Trophoblast cell (in vitro differentiated cells and primary cell): Measurements from ENCODE around the gene MAP3K19. TPM values are rescaled to one million over a fixed set of nuclear protein-coding genes. Genes with fewer than 3 reads are reported as not detected.

Experiments used
- DNase-seq, 2 donors: peaks; one replicate each; pipeline ENCODE4 v3.0.0-alpha.2; 2016
- H2AFZ ChIP-seq: 2 replicates; pipeline ENCODE4 v1.6.1; 2013; ENCODE audit warnings: low read length, moderate library complexity, mild to moderate bottlenecking; ENCODE audit not compliant: insufficient read depth, poor library complexity
- H2AK5ac ChIP-seq: 2 replicates; pipeline ENCODE4 v1.6.1; 2013; ENCODE audit warnings: mild to moderate bottlenecking, low read length
- H2BK120ac ChIP-seq: 2 replicates; pipeline ENCODE4 v1.6.1; 2013; ENCODE audit warnings: low read length, mild to moderate bottlenecking, moderate library complexity; ENCODE audit not compliant: insufficient read depth, poor library complexity
- H2BK12ac ChIP-seq: 2 replicates; pipeline ENCODE4 v1.6.1; 2013; ENCODE audit warnings: mild to moderate bottlenecking, low read length, moderate library complexity
- H2BK5ac ChIP-seq: 2 replicates; pipeline ENCODE4 v1.6.1; 2013; ENCODE audit warnings: low read length, low read depth, moderate library complexity, mild to moderate bottlenecking; ENCODE audit not compliant: poor library complexity
- H3K14ac ChIP-seq: 2 replicates; pipeline ENCODE4 v1.6.1; 2013; ENCODE audit warnings: mild to moderate bottlenecking, low read length
- H3K18ac ChIP-seq: 2 replicates; pipeline ENCODE4 v1.6.1; 2013; ENCODE audit warnings: mild to moderate bottlenecking, low read length
- H3K23ac ChIP-seq: 2 replicates; pipeline ENCODE4 v1.6.1; 2013; ENCODE audit warnings: low read length
- H3K27ac ChIP-seq: 2 replicates; pipeline ENCODE4 v1.5.1; 2013; ENCODE audit warnings: low read depth, mild to moderate bottlenecking, inconsistent platforms, low read length, moderate library complexity
- H3K27me3 ChIP-seq: 2 replicates; pipeline ENCODE4 v1.6.1; 2013; ENCODE audit warnings: inconsistent platforms, mild to moderate bottlenecking, low read length, moderate library complexity; ENCODE audit not compliant: insufficient read depth
- H3K36me3 ChIP-seq, 2 experiments: 1 replicate in 1 of 2; 2 replicates in 1 of 2; pipeline ENCODE4 v1.6.1; 2013; ENCODE audit warnings: low read length in 2 of 2, mild to moderate bottlenecking in 2 of 2, moderate library complexity in 1 of 2; ENCODE audit not compliant: insufficient read depth in 2 of 2, control insufficient read depth in 1 of 2
- H3K4ac ChIP-seq: 2 replicates; pipeline ENCODE4 v1.6.1; 2013; ENCODE audit warnings: low read depth, mild to moderate bottlenecking, low read length, moderate library complexity
- H3K4me1 ChIP-seq, 2 experiments: 1 replicate in 1 of 2; 2 replicates in 1 of 2; pipeline ENCODE4 v1.6.1; 2013; ENCODE audit warnings: low read length in 2 of 2, mild to moderate bottlenecking in 2 of 2, moderate library complexity in 1 of 2; ENCODE audit not compliant: insufficient read depth in 2 of 2, control insufficient read depth in 1 of 2
- H3K4me2 ChIP-seq: 2 replicates; pipeline ENCODE4 v1.6.1; 2013; ENCODE audit warnings: inconsistent platforms, mild to moderate bottlenecking, low read length, moderate library complexity
- H3K4me3 ChIP-seq: 2 replicates; pipeline ENCODE4 v1.5.1; 2013; ENCODE audit warnings: mild to moderate bottlenecking, low read depth, low read length, inconsistent platforms
- H3K79me1 ChIP-seq: one replicate; pipeline ENCODE4 v1.6.1; 2013; ENCODE audit warnings: low read length
- H3K79me2 ChIP-seq: 2 replicates; pipeline ENCODE4 v1.6.1; 2013; ENCODE audit warnings: low read length, mild to moderate bottlenecking; ENCODE audit not compliant: control insufficient read depth, insufficient read depth, poor library complexity
- H3K9ac ChIP-seq: 2 replicates; pipeline ENCODE4 v1.6.1; 2013; ENCODE audit warnings: mild to moderate bottlenecking, low read length
- H3K9me3 ChIP-seq: 2 replicates; pipeline ENCODE4 v1.6.1; 2013; ENCODE audit warnings: low read depth, mild to moderate bottlenecking, control low read depth, inconsistent platforms, low read length; ENCODE audit not compliant: insufficient read depth
- H4K12ac ChIP-seq: 2 replicates; pipeline ENCODE4 v1.6.1; 2013; ENCODE audit warnings: low read depth, mild to moderate bottlenecking, low read length, moderate library complexity
- H4K8ac ChIP-seq: 2 replicates; pipeline ENCODE4 v1.6.1; 2013; ENCODE audit warnings: low read depth, mild to moderate bottlenecking, low read length, moderate library complexity
- H4K91ac ChIP-seq: one replicate; pipeline ENCODE4 v1.6.1; 2013; ENCODE audit warnings: low read depth, mild to moderate bottlenecking, low read length, moderate library complexity
- WGBS: extraction: QIAGEN DNeasy Blood & Tissue Kit; methylation state at CpG from one replicate; pipeline ENCODE4 v1.1.7; 2013; ENCODE audit warnings: missing lambda C conversion rate; ENCODE audit not compliant: insufficient read length, insufficient coverage; ENCODE audit errors: extremely low coverage; 5-methylcytosine and 5-hydroxymethylcytosine counted together
- polyA plus RNA-seq: library from polyadenylated mRNA; stranded (reverse); fragments of 200-250 nt; gene quantifications from 2 replicates; pipeline ENCODE4 v1.2.3, GENCODE V29; 2013

The MAP3K19 gene, protein sequence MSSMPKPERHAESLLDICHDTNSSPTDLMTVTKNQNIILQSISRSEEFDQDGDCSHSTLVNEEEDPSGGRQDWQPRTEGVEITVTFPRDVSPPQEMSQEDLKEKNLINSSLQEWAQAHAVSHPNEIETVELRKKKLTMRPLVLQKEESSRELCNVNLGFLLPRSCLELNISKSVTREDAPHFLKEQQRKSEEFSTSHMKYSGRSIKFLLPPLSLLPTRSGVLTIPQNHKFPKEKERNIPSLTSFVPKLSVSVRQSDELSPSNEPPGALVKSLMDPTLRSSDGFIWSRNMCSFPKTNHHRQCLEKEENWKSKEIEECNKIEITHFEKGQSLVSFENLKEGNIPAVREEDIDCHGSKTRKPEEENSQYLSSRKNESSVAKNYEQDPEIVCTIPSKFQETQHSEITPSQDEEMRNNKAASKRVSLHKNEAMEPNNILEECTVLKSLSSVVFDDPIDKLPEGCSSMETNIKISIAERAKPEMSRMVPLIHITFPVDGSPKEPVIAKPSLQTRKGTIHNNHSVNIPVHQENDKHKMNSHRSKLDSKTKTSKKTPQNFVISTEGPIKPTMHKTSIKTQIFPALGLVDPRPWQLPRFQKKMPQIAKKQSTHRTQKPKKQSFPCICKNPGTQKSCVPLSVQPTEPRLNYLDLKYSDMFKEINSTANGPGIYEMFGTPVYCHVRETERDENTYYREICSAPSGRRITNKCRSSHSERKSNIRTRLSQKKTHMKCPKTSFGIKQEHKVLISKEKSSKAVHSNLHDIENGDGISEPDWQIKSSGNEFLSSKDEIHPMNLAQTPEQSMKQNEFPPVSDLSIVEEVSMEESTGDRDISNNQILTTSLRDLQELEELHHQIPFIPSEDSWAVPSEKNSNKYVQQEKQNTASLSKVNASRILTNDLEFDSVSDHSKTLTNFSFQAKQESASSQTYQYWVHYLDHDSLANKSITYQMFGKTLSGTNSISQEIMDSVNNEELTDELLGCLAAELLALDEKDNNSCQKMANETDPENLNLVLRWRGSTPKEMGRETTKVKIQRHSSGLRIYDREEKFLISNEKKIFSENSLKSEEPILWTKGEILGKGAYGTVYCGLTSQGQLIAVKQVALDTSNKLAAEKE (N-terminal part only)
- not detected in 2 replicates for polyA plus RNA-seq

DNA sequence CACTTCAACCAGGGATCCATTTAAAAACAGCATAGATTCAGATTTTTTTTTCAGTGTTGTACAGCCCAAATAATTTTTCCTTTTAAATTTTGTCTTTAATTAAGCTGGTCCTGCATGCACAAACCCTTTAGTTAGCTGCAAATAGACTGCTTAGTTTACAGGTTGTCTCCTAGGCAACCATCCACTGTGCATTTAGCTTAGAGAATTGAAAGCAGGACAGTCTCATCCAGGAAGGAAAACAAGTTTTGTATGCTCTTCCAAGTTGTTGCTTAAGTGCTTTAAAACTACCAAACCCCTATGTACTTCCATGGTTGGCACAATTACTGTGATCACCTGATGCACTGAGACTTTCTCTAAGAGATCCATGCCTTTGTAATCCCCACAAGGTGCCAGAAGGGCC, at the start of gene MAP3K19:
MAP3K19 (minus strand) TSS at position 148 of the 400 bp plus-strand sequence. CDS start 22,800 bp downstream, outside the sequence.
- H4K8ac ChIP-seq, result no peak within 1 kb of the TSS
- no peak within 1 kb of the TSS for H3K4ac ChIP-seq
- no peaks in the 10 kb centered on the region for H3K27me3 ChIP-seq
- no peak within 1 kb of the TSS for H3K27ac ChIP-seq
- no peak within 1 kb of the TSS for H2BK120ac ChIP-seq
- H2AK5ac ChIP-seq, result no peak within 1 kb of the TSS
- no peak within 1 kb of the TSS for H2BK12ac ChIP-seq
- no peak within 1 kb of the TSS for H3K23ac ChIP-seq
- no peak within 1 kb of the TSS for H3K14ac ChIP-seq
- DNase-seq, result peak in 1 of 2 donors; percentile 3
- H3K4me1 ChIP-seq, result no peaks in the 10 kb centered on the region
- no peaks in the 10 kb centered on the region for H3K9me3 ChIP-seq
- no peak within 1 kb of the TSS for H2AFZ ChIP-seq
- H3K36me3 ChIP-seq, result no peaks in the 10 kb centered on the region
- no peak within 1 kb of the TSS for H4K12ac ChIP-seq
- H3K9ac ChIP-seq, result no peak within 1 kb of the TSS
- H3K4me2 ChIP-seq, result no peak within 1 kb of the TSS
- no peak within 1 kb of the TSS for H4K91ac ChIP-seq
- peaks cover 2% of the 10 kb centered on the region for H3K79me2 ChIP-seq
- no peak within 1 kb of the TSS for H3K4me3 ChIP-seq
- H3K18ac ChIP-seq, result no peak within 1 kb of the TSS
- peaks cover 2% of the 10 kb centered on the region for H3K79me1 ChIP-seq
- no peak within 1 kb of the TSS for H2BK5ac ChIP-seq

DNA sequence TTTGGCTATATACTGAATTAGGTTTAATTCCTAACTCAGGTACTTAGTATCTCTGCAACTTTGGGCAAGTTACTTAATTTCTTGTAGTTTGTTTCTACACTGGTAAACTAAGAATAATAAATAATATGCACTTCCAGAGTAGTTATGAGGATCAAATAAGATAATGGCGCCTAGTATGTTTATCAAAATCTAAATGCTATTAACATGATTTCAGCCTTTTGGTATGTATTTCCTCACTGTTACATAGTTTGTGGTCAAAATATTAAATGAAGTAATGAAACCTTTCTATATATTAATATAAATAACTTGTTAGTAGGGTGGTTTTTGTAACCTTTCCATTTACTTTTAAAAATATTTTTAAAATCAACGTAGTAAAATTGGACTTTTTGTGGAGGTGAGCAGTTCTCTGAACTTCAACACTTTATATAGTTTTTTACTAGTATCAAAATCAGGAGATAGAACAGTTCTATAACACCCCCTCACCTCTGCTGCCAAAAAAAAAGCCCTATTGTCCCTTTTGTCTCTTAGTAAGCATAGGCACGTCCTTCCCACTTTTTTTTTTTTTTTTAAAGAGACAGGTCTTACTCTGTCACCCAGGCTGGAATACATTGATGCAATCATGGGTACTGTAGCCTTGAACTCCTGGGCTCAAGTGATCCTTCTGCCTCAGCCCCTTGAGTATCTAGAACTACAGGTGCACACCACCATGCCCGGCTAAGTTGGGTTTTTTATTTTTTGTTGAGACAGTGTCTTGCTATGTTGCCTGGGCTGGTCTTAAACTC, 49.6 kb upstream of the MAP3K19 start:
- Histone ChIP-seq H4K91ac (no peak overlapping the region), H4K8ac (no peak overlapping the region), H3K4me1 (no peaks in the 10 kb centered on the region), H3K9ac (no peak overlapping the region), H3K4me3 (no peak overlapping the region), H4K12ac (no peak overlapping the region), H3K27me3 (no peaks in the 10 kb centered on the region), H3K18ac (no peak overlapping the region), H3K36me3 (peaks cover 0 to 4% of the 10 kb centered on the region in 2 experiments), H3K27ac (no peak overlapping the region), H3K79me1 (no peaks in the 10 kb centered on the region), H3K14ac (no peak overlapping the region), H3K79me2 (no peaks in the 10 kb centered on the region), H3K23ac (no peak overlapping the region), H2AK5ac (no peak overlapping the region), H3K4me2 (no peak overlapping the region), H2AFZ (no peak overlapping the region), H2BK5ac (no peak overlapping the region), H2BK12ac (no peak overlapping the region), H3K4ac (no peak overlapping the region), H3K9me3 (no peaks in the 10 kb centered on the region), H2BK120ac (no peak overlapping the region)
- no CpG with 5 or more reads among the region's 4 CpGs for WGBS
- DNase-seq, result no peak

DNA sequence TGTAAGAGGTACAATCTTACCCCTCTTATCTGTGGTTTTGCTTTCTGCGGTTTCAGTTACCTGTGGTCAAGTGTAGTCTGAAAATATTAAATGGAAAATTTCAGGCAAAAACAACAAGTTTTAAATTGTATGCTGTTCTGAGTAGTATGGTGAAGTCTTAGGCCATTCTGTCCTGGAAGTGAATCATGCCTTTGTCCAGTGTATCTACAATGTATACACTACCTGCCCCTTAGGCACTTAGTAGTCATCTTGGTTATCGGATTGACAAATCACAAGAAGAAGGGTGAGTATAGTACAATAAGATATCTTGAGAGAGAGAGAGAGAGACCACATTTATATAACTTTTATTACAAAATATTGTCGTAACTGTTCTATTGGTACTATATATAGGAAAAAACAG, 48.3 kb upstream of the MAP3K19 start:
- no CpG with 5 or more reads among the region's 3 CpGs for WGBS
- H3K9ac ChIP-seq, result no peak overlapping the region

DNA sequence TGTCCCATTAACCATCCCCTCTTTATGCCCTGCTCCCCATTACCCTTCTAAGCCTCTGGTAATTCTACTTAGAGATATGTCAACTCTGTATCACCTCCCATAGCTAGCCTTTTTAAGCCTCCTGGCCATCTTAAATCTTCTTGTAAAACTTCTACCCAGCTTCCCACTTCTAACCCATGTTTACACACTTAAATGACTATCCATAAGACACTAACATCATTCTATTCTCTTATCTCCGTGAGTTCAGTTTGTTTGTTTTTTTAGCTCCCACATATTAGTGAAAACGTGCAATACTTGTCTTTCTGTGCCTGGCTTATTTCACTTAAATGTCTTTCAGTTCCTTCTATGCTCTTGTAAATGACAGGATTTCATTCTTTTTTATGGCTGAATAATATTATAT, 47.3 kb upstream of the MAP3K19 start:
- Histone ChIP-seq H3K14ac (no peak overlapping the region), H3K4me3 (no peak overlapping the region), H3K9ac (no peak overlapping the region), H3K4me2 (no peak overlapping the region), H3K27me3 (no peaks in the 10 kb centered on the region), H2BK12ac (no peak overlapping the region), H3K23ac (no peak overlapping the region), H3K18ac (no peak overlapping the region), H3K79me2 (no peaks in the 10 kb centered on the region), H3K27ac (no peak overlapping the region), H3K4ac (no peak overlapping the region), H3K79me1 (no peaks in the 10 kb centered on the region), H2AK5ac (no peak overlapping the region), H4K8ac (no peak overlapping the region), H4K12ac (no peak overlapping the region), H4K91ac (no peak overlapping the region), H2BK120ac (no peak overlapping the region), H3K36me3 (peaks cover 0 to 4% of the 10 kb centered on the region in 2 experiments), H3K9me3 (no peaks in the 10 kb centered on the region), H2AFZ (no peak overlapping the region), H3K4me1 (no peaks in the 10 kb centered on the region), H2BK5ac (no peak overlapping the region)
- DNase-seq, result no peak
- no CpG with 5 or more reads among the region's 2 CpGs for WGBS

More for the DNA sequence above, 48.3 kb upstream of the MAP3K19 start:
- Histone ChIP-seq H2BK12ac (no peak overlapping the region), H3K27ac (no peak overlapping the region), H2AFZ (no peak overlapping the region), H4K12ac (no peak overlapping the region), H3K4me3 (no peak overlapping the region), H2BK5ac (no peak overlapping the region), H3K79me2 (no peaks in the 10 kb centered on the region), H3K4me2 (no peak overlapping the region), H2AK5ac (no peak overlapping the region), H4K91ac (no peak overlapping the region), H3K4me1 (no peaks in the 10 kb centered on the region), H4K8ac (no peak overlapping the region), H3K9me3 (no peaks in the 10 kb centered on the region), H3K18ac (no peak overlapping the region), H3K79me1 (no peaks in the 10 kb centered on the region), H3K36me3 (peaks cover 0 to 4% of the 10 kb centered on the region in 2 experiments), H3K27me3 (no peaks in the 10 kb centered on the region), H2BK120ac (no peak overlapping the region), H3K23ac (no peak overlapping the region), H3K4ac (no peak overlapping the region), H3K14ac (no peak overlapping the region)
- no peak for DNase-seq
